ENCODE results near the gene GHRL. TPM values are rescaled to one million over a fixed set of nuclear protein-coding genes. Genes with fewer than 3 reads are reported as not detected.
A peak's percentile ranks its signal among the peaks of the same experiment; 100 is the strongest.

The GHRL gene
- total and polyA plus RNA-seq, 2 of the 4 experiments (the other 2 are of a cell fraction): 0.27 TPM; not detected in 1

DNA sequence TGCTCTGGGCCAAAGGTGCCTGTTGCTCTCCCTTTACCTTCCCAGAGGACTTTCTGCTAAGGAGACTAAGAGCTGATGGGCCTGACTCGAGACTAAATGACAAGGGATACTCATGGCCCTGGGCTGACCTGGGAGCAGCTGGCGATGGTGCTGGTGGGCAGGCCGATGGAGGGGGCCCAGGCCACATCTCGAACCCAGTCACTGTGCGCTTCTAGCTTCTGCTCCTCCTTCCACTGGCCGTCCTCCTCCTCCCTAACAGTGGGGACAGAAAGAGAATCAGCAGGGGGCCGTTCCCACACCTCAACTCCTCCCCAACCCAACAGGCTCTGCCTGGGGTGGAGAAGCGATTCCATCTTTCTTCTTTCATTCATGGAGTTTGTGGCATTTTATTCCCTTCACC lies 12.2 kb upstream of the GHRL start:
- H3K36me3 ChIP-seq (ENCODE audit: control insufficient read depth, insufficient read depth, low read length): peaks cover 77% of the 10 kb centered on the region
- no peak overlapping the region for H3K14ac ChIP-seq (replicated peaks; ENCODE audit: low read depth, low read length)
- H2AK9ac ChIP-seq (replicated peaks; ENCODE audit: low read depth, low read length, poor library complexity): no peak overlapping the region
- no peak overlapping the region for H3K4me3 ChIP-seq (ENCODE audit: insufficient read depth, low read depth, low read length)
- H4K5ac ChIP-seq (ENCODE audit: low read depth, low read length): no peak overlapping the region
- ATAC-seq (ENCODE audit: low read depth): no peak
- H4K8ac ChIP-seq (ENCODE audit: low read depth in 2 of 2, low read length in 2 of 2): no peak overlapping the region
- no peak overlapping the region for H2BK5ac ChIP-seq (ENCODE audit: low read depth, low read length, poor library complexity, severe bottlenecking)
- H4K20me1 ChIP-seq (ENCODE audit: insufficient read depth, low read length): peaks cover 36% of the 10 kb centered on the region
- no peak overlapping the region for H3K9ac ChIP-seq (ENCODE audit: low read depth, low read length)
- H3K27ac ChIP-seq (ENCODE audit: insufficient read depth, low read length): no peak overlapping the region
- in situ Hi-C loops (cut with MboI; ENCODE audit: low sequenced_read_pairs) (no loop called here), dilution Hi-C loops (cut with HindIII; ENCODE audit: low sequenced_read_pairs, unreplicated experiment) (no loop called here), intact Hi-C loops (cut with micrococcal nuclease) (no loop called here)
- no peak overlapping the region for H2AK5ac ChIP-seq (ENCODE audit: low read depth, low read length)
- H2BK120ac ChIP-seq (ENCODE audit: low read depth, low read length): no peak overlapping the region
- H4K91ac ChIP-seq (ENCODE audit: insufficient read depth, low read depth, low read length): no peak overlapping the region
- no peak for DNase-seq
- H3K79me1 ChIP-seq (ENCODE audit: low read depth in 1 of 2, low read length in 2 of 2): peaks cover 22 to 45% of the 10 kb centered on the region in 2 experiments
- no peaks in the 10 kb centered on the region for H3K9me3 ChIP-seq (ENCODE audit: control insufficient read depth, insufficient read depth, low read length)
- H3K9me1 ChIP-seq (ENCODE audit: insufficient read depth, low read length): 0 out of 2 replicates have a peak, but pooled peaks cover 5% of the 10 kb centered on the region
- H3K56ac ChIP-seq (ENCODE audit: extremely low read depth, insufficient read depth, low read length): no peak overlapping the region
- ChIA-PET POLR2A (ENCODE audit: unreplicated experiment) (no interaction called here), CTCF (interaction anchor here (0.5 kb wide), 1 partner anchor 137 kb away, joined by 3 read pairs; no protein-coding TSS in a partner anchor)
- no peak overlapping the region for H3K23ac ChIP-seq (ENCODE audit: low read depth, low read length)
- BruUV-seq (replicated peaks): no TSS peak
- no peak overlapping the region for H2BK15ac ChIP-seq (ENCODE audit: low read depth, low read length)
- no peak overlapping the region for H3K18ac ChIP-seq (ENCODE audit: low read depth, low read length)
- no peak overlapping the region for H2AFZ ChIP-seq (replicated peaks; ENCODE audit: low read length, poor library complexity)
- H3K4me1 ChIP-seq (ENCODE audit: control insufficient read depth, insufficient read depth, low read length): peaks cover under 1% of the 10 kb centered on the region; the same call in 1 of the 2 replicates
- no peak for TF ChIP-seq RFX5 (IDR thresholded peaks at IDR 0.05; ENCODE audit: low read depth, low read length)
- TF ChIP-seq CHD1 (IDR thresholded peaks at IDR 0.05; ENCODE audit: low read depth, low read length): no peak
- TF ChIP-seq NFE2L2 (IDR thresholded peaks at IDR 0.05; ENCODE audit: low read depth, low read length): no peak
- TF ChIP-seq, protein P1, sequence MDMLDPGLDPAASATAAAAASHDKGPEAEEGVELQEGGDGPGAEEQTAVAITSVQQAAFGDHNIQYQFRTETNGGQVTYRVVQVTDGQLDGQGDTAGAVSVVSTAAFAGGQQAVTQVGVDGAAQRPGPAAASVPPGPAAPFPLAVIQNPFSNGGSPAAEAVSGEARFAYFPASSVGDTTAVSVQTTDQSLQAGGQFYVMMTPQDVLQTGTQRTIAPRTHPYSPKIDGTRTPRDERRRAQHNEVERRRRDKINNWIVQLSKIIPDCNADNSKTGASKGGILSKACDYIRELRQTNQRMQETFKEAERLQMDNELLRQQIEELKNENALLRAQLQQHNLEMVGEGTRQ (IDR thresholded peaks at IDR 0.05; ENCODE audit: low read depth, low read length): no peak
- no peak for TF ChIP-seq BHLHE40 (IDR thresholded peaks at IDR 0.05; ENCODE audit: low read depth, low read length)
- TF ChIP-seq MAZ (IDR thresholded peaks at IDR 0.05; ENCODE audit: borderline replicate concordance, low read depth, low read length): no peak
- TF ChIP-seq MXI1 (IDR thresholded peaks at IDR 0.05; ENCODE audit: borderline replicate concordance, low read depth, low read length): no peak
- TF ChIP-seq, protein P2, sequence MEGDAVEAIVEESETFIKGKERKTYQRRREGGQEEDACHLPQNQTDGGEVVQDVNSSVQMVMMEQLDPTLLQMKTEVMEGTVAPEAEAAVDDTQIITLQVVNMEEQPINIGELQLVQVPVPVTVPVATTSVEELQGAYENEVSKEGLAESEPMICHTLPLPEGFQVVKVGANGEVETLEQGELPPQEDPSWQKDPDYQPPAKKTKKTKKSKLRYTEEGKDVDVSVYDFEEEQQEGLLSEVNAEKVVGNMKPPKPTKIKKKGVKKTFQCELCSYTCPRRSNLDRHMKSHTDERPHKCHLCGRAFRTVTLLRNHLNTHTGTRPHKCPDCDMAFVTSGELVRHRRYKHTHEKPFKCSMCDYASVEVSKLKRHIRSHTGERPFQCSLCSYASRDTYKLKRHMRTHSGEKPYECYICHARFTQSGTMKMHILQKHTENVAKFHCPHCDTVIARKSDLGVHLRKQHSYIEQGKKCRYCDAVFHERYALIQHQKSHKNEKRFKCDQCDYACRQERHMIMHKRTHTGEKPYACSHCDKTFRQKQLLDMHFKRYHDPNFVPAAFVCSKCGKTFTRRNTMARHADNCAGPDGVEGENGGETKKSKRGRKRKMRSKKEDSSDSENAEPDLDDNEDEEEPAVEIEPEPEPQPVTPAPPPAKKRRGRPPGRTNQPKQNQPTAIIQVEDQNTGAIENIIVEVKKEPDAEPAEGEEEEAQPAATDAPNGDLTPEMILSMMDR (conservative IDR thresholded peaks at IDR 0.05; ENCODE audit: low read depth, low read length): no peak
- no peak for TF ChIP-seq RCOR1 (IDR thresholded peaks at IDR 0.05; ENCODE audit: insufficient replicate concordance, low read length)
- no peak for TF ChIP-seq SMC3 (IDR thresholded peaks at IDR 0.05; ENCODE audit: low read depth, low read length)
- TF ChIP-seq MAFK (IDR thresholded peaks at IDR 0.05; ENCODE audit: low read depth, low read length): no peak
- H2BK20ac ChIP-seq (ENCODE audit: low read depth, low read length): 0 out of 2 replicates have a peak overlapping the region, but pooled peaks have one; percentile 18
- 100% methylated on average over 3 of the region's 8 CpGs; no CpG with 5 or more reads in 1 of the 2 experiments for WGBS, 2 experiments (ENCODE audit: extremely low coverage in 2 of 2, insufficient read length in 1 of 2)
- no peak overlapping the region for H3K4me2 ChIP-seq (ENCODE audit: low read depth, low read length)
- H3K27me3 ChIP-seq (ENCODE audit: control insufficient read depth, insufficient read depth, low read length): no peaks in the 10 kb centered on the region
- no peak overlapping the region for H3K4ac ChIP-seq (ENCODE audit: low read depth, low read length)

Data from IMR-90 (cell line).